Astrocyte of the spinal cord (primary cell): Measurements from ENCODE around the gene PSD2.
"Not testable (repeated sequence)": the region's sequence is repeated elsewhere in the genome, so short reads cannot be mapped to it uniquely, and the experiment has no call there.

Experiments used
- DNase-seq: peaks from one replicate; pipeline ENCODE4 v3.0.0; 2011; ENCODE audit warnings: low read depth, low spot score
- H3K4me3 ChIP-seq: 2 replicates; pipeline ENCODE4 v1.5.1; 2011; ENCODE audit warnings: low read depth, mild to moderate bottlenecking, low read length, moderate library complexity
- in situ Hi-C: cut with HindIII; loops from 2 replicates; pipeline ENCODE4 v1.10.0; 2017; ENCODE audit warnings: low sequenced_read_pairs
- TF ChIP-seq, protein P1 (sequence below): IDR thresholded peaks from 2 replicates; pipeline ENCODE4 v1.5.1; 2012; ENCODE audit warnings: low read depth, mild to moderate bottlenecking, low read length, inconsistent platforms

Gene PSD2

DNA sequence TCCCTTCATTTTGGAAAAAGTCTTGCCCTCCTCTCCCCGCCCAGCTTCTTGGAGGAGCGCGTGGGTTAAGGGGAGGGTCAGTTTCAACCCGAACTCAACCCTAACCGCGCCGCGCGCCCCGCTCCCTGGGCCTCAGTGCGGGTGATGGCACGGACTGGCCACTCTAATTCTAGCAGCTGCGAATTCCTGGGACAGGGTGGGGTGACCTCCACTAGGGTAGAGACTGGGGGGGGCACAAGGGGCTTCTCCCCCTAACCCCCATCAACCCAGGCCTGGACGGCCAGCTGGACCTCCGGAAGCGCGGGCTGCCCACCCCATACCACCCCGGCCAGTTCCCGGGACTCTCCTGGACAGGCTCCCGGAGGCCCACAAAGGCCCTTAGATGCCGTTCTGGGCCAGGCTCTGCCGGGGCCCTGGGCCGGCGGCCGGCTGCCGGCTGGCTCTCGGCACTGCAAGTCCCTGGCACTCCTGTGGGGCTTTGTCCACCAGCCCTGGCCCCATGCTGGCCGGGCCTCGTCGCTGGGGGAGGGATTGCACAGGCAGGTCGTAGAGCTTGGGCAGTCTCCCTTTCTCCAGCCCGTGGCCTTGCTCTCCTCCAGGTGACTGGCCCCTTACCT, 7.2 kb upstream of the PSD2 start:
- in situ Hi-C loops: no loop called here
- no peak for DNase-seq
- peak overlapping the region; percentile 54 for H3K4me3 ChIP-seq
- TF ChIP-seq, protein P1, sequence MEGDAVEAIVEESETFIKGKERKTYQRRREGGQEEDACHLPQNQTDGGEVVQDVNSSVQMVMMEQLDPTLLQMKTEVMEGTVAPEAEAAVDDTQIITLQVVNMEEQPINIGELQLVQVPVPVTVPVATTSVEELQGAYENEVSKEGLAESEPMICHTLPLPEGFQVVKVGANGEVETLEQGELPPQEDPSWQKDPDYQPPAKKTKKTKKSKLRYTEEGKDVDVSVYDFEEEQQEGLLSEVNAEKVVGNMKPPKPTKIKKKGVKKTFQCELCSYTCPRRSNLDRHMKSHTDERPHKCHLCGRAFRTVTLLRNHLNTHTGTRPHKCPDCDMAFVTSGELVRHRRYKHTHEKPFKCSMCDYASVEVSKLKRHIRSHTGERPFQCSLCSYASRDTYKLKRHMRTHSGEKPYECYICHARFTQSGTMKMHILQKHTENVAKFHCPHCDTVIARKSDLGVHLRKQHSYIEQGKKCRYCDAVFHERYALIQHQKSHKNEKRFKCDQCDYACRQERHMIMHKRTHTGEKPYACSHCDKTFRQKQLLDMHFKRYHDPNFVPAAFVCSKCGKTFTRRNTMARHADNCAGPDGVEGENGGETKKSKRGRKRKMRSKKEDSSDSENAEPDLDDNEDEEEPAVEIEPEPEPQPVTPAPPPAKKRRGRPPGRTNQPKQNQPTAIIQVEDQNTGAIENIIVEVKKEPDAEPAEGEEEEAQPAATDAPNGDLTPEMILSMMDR: no peak

GRCh38 chr5:139789116-139789844, 6.3 kb upstream of the PSD2 start:
- no peak overlapping the region for H3K4me3 ChIP-seq
- TF ChIP-seq, protein P1: no peak
- DNase-seq: no peak
- in situ Hi-C loops: no loop called here

GRCh38 chr5:139789845-139790189, 5.8 kb upstream of the PSD2 start:
- no peak overlapping the region for H3K4me3 ChIP-seq
- in situ Hi-C loops: no loop called here
- DNase-seq: no peak
- TF ChIP-seq, protein P1: no peak

DNA sequence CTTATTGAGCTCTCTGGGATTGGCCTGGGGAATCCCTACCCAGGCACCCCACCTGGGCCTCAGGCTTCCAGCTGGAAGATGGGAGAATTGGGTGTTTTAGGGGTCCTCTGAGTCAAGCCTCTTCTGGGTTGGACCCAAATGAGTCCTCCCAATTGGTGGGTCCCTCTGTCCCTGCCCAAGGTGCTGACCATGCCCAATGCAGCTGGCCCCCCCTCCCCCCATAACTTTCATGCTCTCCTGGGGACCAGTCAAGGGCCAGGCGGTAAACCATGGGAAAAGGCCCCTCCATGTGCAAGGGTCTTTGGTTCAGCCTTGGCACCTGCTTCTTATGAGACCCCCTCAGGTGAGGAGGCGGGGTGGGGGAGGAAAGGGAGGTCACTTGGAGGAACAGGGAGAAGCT, 3.4 kb upstream of the PSD2 start:
- in situ Hi-C loops: no loop called here
- DNase-seq: no peak
- H3K4me3 ChIP-seq: no peak overlapping the region
- TF ChIP-seq, protein P1: no peak

DNA sequence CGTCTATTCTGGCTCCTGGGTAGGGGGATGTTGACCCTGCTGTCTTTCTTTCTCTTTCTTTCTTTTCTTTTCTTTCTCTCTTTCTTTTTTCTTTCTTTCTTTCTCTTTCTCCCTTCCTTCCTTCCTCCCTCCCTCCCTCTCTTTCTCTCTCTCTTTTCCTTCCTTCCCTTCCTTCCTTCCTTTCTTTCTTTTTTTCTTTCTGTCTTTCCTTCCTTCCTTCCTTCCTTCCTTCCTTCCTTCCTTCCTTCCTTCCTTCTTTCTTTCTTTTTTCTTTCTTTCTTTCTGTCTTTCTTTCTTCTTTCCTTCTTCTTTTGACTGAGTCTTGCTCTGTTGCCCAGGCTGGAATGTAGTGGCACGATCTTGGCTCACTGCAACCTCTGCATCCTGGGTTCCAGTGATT, 3.0 kb upstream of the PSD2 start:
- DNase-seq, in situ Hi-C loops: not testable (repeated sequence)

DNA sequence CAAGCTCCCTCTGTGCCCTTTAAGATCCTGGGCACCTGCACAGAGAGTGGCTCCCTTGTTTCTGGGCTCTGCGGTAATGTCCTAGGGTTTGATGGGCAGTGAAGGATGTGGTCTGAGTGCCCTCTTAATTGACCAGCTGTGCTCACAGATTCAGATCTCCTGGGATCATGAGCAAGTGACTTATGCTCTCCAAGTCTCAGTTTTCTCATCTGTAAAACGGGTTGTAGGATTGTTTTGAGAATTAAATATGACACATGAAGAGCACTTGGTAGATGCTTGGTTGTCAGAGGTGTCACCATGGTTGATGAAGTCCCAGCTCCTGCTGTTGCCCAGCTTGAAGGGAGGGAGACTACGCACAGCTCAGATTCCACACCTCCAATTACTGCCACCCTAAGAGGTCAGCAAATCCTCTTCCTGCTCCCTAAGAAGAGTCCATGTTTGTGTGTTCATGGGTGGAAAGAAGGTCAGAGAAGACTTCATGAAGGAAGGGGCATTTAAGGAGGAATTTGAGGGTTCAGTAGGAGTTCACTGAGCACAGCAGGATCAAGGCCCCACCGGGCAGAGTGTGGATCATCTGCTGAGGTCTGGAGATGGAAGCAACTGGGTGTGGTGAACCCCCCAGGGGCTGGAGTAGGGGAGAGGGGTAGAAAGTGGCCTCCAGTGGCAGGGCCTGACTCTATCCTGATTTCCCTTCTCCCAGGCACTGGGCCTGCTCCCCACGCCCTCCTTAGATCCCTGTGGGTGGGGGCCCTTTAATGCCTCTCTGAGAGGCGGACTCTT, 1.4 kb upstream of the PSD2 start:
- TF ChIP-seq, protein P1: no peak

More for the DNA sequence above, 3.0 kb upstream of the PSD2 start:
- not testable (repeated sequence) for H3K4me3 ChIP-seq

More for the DNA sequence above, 1.4 kb upstream of the PSD2 start:
- no peak for DNase-seq
- in situ Hi-C loops: no loop called here
- no peak overlapping the region for H3K4me3 ChIP-seq
